Measurements from ENCODE around the gene STAB1.

Gene STAB1

DNA sequence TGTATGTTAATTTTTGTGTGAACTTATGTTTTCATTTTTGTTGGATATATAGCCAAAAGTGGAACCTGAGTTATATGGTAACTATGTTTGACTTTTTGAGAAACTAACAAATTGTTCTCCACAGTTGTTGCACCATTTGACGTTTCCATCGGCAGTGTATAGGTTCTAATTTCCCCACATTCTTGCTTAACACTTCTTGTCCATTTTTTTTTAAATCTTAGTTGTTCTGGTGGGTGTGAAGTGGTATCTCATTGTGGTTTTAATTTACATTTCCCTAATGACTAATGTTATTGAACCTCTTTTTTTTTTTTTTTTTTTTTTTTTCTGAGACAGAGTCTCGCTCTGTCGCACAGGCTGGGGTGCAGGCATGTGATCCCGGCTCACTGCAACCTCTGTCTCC is 31.7 kb upstream of the STAB1 start:
- TF ChIP-seq, protein P1, sequence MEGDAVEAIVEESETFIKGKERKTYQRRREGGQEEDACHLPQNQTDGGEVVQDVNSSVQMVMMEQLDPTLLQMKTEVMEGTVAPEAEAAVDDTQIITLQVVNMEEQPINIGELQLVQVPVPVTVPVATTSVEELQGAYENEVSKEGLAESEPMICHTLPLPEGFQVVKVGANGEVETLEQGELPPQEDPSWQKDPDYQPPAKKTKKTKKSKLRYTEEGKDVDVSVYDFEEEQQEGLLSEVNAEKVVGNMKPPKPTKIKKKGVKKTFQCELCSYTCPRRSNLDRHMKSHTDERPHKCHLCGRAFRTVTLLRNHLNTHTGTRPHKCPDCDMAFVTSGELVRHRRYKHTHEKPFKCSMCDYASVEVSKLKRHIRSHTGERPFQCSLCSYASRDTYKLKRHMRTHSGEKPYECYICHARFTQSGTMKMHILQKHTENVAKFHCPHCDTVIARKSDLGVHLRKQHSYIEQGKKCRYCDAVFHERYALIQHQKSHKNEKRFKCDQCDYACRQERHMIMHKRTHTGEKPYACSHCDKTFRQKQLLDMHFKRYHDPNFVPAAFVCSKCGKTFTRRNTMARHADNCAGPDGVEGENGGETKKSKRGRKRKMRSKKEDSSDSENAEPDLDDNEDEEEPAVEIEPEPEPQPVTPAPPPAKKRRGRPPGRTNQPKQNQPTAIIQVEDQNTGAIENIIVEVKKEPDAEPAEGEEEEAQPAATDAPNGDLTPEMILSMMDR (IDR thresholded peaks at IDR 0.05; ENCODE audit: low read depth, low read length, missing control alignments): no peak
- no peak for DNase-seq (ENCODE audit: low read depth)
- no peak overlapping the region for H3K4me3 ChIP-seq (ENCODE audit: low read depth, low read length)
- in situ Hi-C loops (cut with HindIII; ENCODE audit: low sequenced_read_pairs): no loop called here

DNA sequence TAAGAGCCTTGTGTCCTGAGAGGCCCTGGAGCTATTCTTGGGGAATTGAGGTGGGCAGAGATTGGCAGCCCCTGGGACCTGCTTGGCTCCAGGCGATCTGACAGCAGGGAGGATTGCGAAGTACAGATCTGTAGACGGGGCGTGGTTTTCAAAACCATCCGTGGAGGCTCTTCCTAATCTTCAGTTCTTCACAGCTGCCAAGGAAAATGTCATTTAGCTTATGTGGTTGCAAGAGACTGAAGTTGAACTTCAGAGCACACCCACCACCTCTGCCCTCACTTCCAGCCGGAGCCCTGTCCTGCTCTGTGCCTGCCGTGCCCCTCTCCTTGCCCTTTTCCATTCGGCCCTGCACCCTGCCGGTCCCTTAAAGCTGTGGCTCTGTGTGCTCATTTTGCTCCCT is 26.8 kb upstream of the STAB1 start:
- in situ Hi-C loops (cut with HindIII; ENCODE audit: low sequenced_read_pairs): no loop called here
- H3K4me3 ChIP-seq (ENCODE audit: low read depth, low read length): no peak overlapping the region
- TF ChIP-seq, protein P1 (IDR thresholded peaks at IDR 0.05; ENCODE audit: low read depth, low read length, missing control alignments): no peak
- no peak for DNase-seq (ENCODE audit: low read depth)

DNA sequence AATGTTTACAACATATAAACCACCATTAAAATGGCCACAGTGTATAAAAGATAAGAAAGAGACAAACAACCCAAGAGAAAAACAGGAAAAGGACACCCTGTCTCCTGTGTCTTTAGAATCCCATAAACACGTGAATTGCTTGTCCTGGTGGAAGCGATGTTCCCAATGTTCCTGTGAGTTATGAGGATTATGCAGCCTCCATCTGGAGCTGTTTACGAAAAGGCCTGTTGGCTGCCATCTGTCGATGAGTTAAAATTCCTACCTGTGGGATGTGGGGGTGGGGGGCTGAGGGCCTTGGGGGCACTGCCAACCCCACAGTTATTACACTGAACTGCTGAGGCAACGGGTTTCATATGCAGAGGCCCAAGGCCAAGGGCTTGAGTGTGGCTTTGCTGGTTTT is 26.1 kb upstream of the STAB1 start:
- in situ Hi-C loops (cut with HindIII; ENCODE audit: low sequenced_read_pairs): no loop called here
- no peak for DNase-seq (ENCODE audit: low read depth)
- H3K4me3 ChIP-seq (ENCODE audit: low read depth, low read length): no peak overlapping the region
- TF ChIP-seq, protein P1 (IDR thresholded peaks at IDR 0.05; ENCODE audit: low read depth, low read length, missing control alignments): no peak

DNA sequence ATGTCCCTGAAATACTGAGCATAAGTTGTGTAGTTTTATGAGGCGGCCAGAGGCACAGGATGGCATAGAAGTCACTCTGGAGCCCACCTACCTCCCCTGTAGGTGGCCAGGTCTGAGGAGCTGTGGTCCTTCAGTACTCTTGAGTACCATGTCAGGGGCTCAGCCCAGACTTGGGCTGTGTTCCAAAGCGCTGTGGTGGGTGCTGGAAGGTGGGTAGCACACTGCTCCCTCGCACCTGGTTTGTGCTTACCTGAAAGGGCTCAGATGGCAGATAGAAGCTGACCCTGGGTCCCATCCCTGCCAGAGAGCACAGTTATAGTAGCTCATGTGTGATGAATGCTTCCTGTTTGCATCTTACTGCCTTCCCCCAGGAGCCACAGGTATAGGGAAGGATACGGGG is 24.2 kb upstream of the STAB1 start:
- H3K4me3 ChIP-seq (ENCODE audit: low read depth, low read length): no peak overlapping the region
- TF ChIP-seq, protein P1 (IDR thresholded peaks at IDR 0.05; ENCODE audit: low read depth, low read length, missing control alignments): no peak
- in situ Hi-C loops (cut with HindIII; ENCODE audit: low sequenced_read_pairs): loop anchor here (5.0 kb wide), 1 partner anchor 101 kb away; no protein-coding TSS in a partner anchor
- no peak for DNase-seq (ENCODE audit: low read depth)

DNA sequence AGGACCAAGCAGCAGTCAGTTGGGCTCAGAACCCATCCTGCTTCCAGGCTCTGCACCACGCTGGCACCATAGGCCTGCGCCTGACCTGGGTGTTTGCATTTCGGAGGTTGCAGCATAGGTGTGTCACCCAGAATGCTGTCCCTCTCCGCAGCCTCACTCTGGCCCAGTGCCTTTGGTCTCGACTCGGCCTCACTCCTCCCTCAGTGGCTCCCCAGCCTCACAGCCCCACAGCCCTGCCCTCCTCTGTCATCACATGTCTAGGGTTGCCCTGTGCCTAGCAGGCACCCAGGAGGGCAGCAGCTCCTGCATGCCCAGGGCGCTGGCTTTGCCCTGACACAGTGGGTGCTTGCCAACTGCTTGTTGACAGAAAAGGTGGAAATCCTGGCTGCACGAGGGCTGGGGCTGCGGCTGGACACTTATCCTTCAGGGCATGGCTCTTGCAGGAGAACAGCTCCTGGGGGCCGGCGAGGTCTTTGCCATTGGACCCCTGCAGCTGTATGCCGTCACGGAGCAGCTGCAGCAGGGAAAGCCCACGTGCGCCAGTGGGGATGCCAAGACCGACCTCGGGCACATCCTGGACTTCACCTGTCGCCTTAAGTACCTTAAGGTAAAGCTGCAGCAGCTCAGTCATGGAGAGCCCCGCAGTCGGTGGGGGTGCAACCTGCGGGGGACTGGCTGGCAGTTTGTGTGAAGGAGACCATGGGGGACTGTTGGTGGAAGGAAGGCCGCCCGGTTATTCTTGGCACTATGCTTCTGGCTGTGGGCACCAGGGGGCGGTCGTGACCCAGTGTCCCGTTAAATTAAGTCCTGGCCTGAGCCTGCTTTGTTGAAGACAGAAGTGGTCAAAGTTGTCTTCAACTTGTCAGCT is 23.5 kb upstream of the STAB1 start:
- no peak for DNase-seq (ENCODE audit: low read depth)
- in situ Hi-C loops (cut with HindIII; ENCODE audit: low sequenced_read_pairs): loop anchor here (5.0 kb wide), 1 partner anchor 101 kb away; no protein-coding TSS in a partner anchor
- H3K4me3 ChIP-seq (ENCODE audit: low read depth, low read length): no peak overlapping the region
- TF ChIP-seq, protein P1 (IDR thresholded peaks at IDR 0.05; ENCODE audit: low read depth, low read length, missing control alignments): peak; percentile 64

DNA sequence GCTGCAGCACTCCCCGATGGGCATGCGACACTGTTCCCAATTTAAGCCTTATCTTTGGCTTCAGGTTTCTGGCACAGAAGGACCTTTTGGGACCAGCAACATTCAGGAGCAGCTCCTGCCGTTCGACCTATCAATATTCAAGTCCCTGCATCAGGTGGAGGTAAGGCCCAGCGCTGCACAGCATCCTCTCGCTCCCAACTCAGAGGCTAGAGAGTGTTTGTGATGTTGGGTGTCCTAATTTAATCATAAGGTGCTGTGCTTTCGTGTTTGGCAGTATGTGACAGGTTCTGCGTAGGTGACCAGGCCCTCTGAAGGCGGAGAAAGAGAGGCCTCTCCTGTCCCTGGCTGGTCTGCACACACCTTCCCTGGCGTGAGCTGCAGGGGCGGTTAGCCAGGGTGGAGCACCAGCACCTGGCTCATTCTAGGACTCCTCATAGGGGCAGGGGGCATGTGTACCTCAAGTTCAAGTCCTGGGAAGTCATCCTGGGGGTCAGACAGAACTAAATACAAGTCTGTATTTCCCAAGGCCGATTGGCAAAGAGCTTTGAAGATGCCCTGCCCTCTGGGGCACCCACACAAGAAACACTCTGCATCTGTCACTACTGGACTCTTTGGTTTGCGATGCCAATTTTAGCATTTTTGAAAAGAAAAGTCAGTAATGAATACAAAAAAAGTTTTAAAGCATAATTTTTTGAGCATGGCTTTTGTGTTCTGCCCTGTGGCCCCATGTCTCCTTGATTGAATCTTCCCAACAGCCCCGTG is 22.7 kb upstream of the STAB1 start:
- TF ChIP-seq, protein P1 (IDR thresholded peaks at IDR 0.05; ENCODE audit: low read depth, low read length, missing control alignments): no peak
- no peak for DNase-seq (ENCODE audit: low read depth)
- no peak overlapping the region for H3K4me3 ChIP-seq (ENCODE audit: low read depth, low read length)
- in situ Hi-C loops (cut with HindIII; ENCODE audit: low sequenced_read_pairs): loop anchor here (5.0 kb wide), 1 partner anchor 100 kb away; no protein-coding TSS in a partner anchor
